Upper lobe of left lung (tissue), 6 donors: ENCODE results near the gene PLEK. TPM values are rescaled to one million over a fixed set of nuclear protein-coding genes. Genes with fewer than 3 reads are reported as not detected.
A peak's percentile ranks its signal among the peaks of the same experiment; 100 is the strongest.

ENCODE experiments used
- ATAC-seq, 2 donors: fragments of 200-7000 bp; cut with Tn5 transposase; one replicate each; pipeline ENCODE4 v1.9.1; 2022; ENCODE audit warnings: mild to moderate bottlenecking in 2 of 2, moderate library complexity in 2 of 2; ENCODE audit not compliant: low FRiP score in 2 of 2
- DNase-seq, 2 donors: peaks; one replicate each; pipeline ENCODE4 v3.0.0-alpha.2; 2019 to 2020
- H3K27ac ChIP-seq, 4 donors: fragments of 200-600 bp; sonication (generic); one replicate each; pipeline ENCODE4 v1.5.1; 2016 to 2019
- H3K27me3 ChIP-seq, 4 donors: fragments of 200-600 bp; sonication (generic); one replicate each; pipeline ENCODE4 v1.5.1; 2017 to 2019
- H3K36me3 ChIP-seq, 4 donors: fragments of 200-600 bp; sonication (generic); one replicate each; pipeline ENCODE4 v1.5.1; 2016 to 2019
- H3K4me1 ChIP-seq, 4 donors: fragments of 200-600 bp; sonication (generic); one replicate each; pipeline ENCODE4 v1.5.1; 2018 to 2019
- H3K4me3 ChIP-seq, 4 donors: fragments of 200-600 bp; sonication (generic); one replicate each; pipeline ENCODE4 v1.5.1; 2017 to 2019; ENCODE audit warnings: mild to moderate bottlenecking in 2 of 4, moderate library complexity in 1 of 4
- H3K9me3 ChIP-seq, 4 donors: fragments of 200-600 bp; sonication (generic); one replicate each; pipeline ENCODE4 v1.5.1; 2018 to 2019
- EP300 ChIP-seq, 4 donors: sonication (generic); formaldehyde crosslinking; IDR thresholded peaks; one replicate each; pipeline ENCODE4 v1.5.1; 2017; ENCODE audit warnings: antibody characterized with exemption in 4 of 4, control low read depth in 2 of 4
- POLR2A ChIP-seq, 4 donors: fragments of 450-650 bp; IDR thresholded peaks; one replicate each; pipeline ENCODE4 v1.5.1; 2016 to 2017; ENCODE audit warnings: antibody characterized with exemption in 4 of 4, mild to moderate bottlenecking in 2 of 4
- POLR2AphosphoS5 ChIP-seq, 2 donors: sonication (generic); formaldehyde crosslinking; IDR thresholded peaks; one replicate each; pipeline ENCODE4 v1.5.1; 2017; ENCODE audit warnings: antibody characterized with exemption in 2 of 2
- WGBS, 2 donors: methylation state at CpG; one replicate each; pipeline ENCODE4 v1.1.5; 2017 to 2018; 5-methylcytosine and 5-hydroxymethylcytosine counted together
- total RNA-seq, 6 donors: library from RNA; depleted of rRNA in 4 of 6; stranded (reverse); fragments of >200 nt in 4 of 6; gene quantifications; one replicate each; pipeline versions ENCODE4 v1.1.0 to v1.2.1, GENCODE V29; 2016 to 2021
- TF ChIP-seq, protein P1 (sequence below), 6 experiments: fragments of 450-650 bp in 4 of 6; fragments of 200-600 bp in 2 of 6; sonication (generic) in 2 of 6; IDR thresholded peaks; one replicate each; pipeline ENCODE4 v1.5.1; 2016 to 2019; ENCODE audit warnings: antibody characterized with exemption in 6 of 6
- donor health status: DM: no; HTN: no; CAD: no; lungs with moderate emphysema.
- donor health status: DM: no; HTN: yes; CAD: no; lungs with severe emphysema.

The PLEK gene
- total RNA-seq, 6 donors from 2014 or later = 12.4 to 45.6 (median 17.0) TPM

DNA sequence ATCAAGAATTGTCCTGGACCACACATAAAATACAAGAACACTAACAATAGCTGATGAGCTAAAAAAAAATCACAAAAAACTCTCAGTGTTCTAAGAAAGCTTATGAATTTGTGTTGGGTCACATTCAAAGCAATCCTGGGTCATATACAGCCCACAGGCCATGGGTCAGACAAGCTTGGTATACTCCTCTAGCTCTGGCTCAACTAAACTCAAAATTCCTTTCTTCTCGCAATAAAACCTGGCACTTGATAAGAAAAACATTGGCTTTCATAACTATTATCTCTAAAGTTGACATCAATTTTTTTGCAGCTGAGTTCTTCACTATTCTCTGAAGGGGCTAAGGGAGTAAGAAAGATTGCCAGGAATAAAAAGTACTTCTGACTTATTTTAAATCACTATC is 63.7 kb downstream of the PLEK start:
- DNase-seq (no peak), ATAC-seq (no peak)
- Histone ChIP-seq H3K36me3 (no peaks in the 10 kb centered on the region), H3K27me3 (no peaks in the 10 kb centered on the region), H3K4me1 (peaks cover 12 to 30% (median 20%) of the 10 kb centered on the region in 4 donors), H3K27ac (no peak overlapping the region), H3K9me3 (no peaks in the 10 kb centered on the region), H3K4me3 (no peak overlapping the region)
- 57 to 81% methylated on average over 1 of the region's 1 CpG for WGBS, 2 donors
- no peak for TF ChIP-seq EP300 (IDR thresholded peaks at IDR 0.05)
- TF ChIP-seq POLR2AphosphoS5 (IDR thresholded peaks at IDR 0.05) = no peak
- TF ChIP-seq, protein P1, sequence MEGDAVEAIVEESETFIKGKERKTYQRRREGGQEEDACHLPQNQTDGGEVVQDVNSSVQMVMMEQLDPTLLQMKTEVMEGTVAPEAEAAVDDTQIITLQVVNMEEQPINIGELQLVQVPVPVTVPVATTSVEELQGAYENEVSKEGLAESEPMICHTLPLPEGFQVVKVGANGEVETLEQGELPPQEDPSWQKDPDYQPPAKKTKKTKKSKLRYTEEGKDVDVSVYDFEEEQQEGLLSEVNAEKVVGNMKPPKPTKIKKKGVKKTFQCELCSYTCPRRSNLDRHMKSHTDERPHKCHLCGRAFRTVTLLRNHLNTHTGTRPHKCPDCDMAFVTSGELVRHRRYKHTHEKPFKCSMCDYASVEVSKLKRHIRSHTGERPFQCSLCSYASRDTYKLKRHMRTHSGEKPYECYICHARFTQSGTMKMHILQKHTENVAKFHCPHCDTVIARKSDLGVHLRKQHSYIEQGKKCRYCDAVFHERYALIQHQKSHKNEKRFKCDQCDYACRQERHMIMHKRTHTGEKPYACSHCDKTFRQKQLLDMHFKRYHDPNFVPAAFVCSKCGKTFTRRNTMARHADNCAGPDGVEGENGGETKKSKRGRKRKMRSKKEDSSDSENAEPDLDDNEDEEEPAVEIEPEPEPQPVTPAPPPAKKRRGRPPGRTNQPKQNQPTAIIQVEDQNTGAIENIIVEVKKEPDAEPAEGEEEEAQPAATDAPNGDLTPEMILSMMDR (IDR thresholded peaks at IDR 0.05) = no peak

DNA sequence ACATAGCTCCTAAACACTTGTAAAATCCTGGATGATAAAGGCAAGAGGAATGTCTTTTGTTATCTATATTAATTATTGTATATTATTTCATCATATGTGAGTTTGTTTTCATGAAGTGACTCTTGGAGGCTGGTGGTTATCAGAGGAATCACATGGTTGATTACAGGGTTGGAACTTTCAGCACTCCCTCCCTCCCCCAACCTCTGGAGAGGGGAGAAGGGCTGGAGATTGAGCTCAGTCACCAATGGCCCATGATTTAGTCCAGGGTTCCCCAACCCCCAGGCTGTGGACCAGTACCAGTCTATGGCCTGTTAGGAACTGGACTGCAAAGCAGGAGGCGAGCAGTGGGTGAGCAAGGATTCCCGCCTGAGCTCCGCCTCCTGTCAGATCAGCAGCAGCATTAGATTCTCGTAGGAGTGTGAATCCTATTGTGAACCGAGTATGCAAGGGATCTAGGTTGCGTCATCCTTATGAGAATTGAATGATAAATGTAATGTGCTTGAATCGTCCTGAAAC is 64.3 kb downstream of the PLEK start:
- H3K27me3 ChIP-seq = no peaks in the 10 kb centered on the region
- peaks cover 12 to 28% (median 20%) of the 10 kb centered on the region in 4 donors for H3K4me1 ChIP-seq
- H3K27ac ChIP-seq = no peak overlapping the region
- TF ChIP-seq POLR2A (IDR thresholded peaks at IDR 0.05) = no peak
- no peak for TF ChIP-seq POLR2AphosphoS5 (IDR thresholded peaks at IDR 0.05)
- TF ChIP-seq, protein P1 (IDR thresholded peaks at IDR 0.05) = no peak
- TF ChIP-seq EP300 (IDR thresholded peaks at IDR 0.05) = no peak
- H3K4me3 ChIP-seq = no peak overlapping the region
- WGBS, 2 donors = 76 to 85% methylated on average over 7 of the region's 7 CpGs
- no peaks in the 10 kb centered on the region for H3K36me3 ChIP-seq
- no peaks in the 10 kb centered on the region for H3K9me3 ChIP-seq
- DNase-seq (no peak), ATAC-seq (no peak)

DNA sequence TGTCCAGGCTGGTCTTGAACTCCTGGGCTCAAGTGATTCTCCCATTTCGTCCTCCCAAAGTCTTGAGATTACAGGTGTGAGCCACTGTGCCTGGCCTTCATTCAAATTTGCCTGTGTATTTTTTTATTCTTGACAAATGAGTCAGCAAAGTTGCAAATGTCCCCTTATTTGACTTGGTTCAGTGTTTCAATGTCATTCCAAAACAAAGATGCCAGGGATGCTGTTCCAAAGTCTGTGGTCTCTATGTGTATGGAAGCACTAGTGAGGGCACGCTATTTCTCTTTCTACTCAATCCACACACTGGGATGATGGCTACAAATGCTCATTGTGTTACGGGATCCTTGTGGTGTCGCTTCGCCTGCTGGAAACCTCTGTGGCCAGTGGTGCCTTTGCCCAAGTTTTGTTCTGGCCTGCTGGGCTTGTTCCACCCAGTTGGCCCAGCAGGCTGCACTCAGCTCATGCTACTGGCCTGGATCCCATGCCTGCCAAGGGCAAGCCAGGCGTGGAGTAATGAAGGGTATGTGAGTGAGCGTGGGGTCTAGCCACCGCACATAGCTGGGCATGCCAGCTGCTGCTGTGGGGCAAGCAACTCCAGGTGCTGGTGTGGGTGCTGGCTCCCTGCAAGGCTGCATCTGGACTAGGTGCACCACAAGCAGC is 66.4 kb downstream of the PLEK start:
- no peak for ATAC-seq
- peaks cover 12 to 30% (median 18%) of the 10 kb centered on the region in 4 donors for H3K4me1 ChIP-seq
- no peaks in the 10 kb centered on the region for H3K9me3 ChIP-seq
- H3K27me3 ChIP-seq = no peaks in the 10 kb centered on the region
- WGBS, 2 donors = 83 to 85% methylated on average over 8 of the region's 8 CpGs
- no peaks in the 10 kb centered on the region for H3K36me3 ChIP-seq
- H3K4me3 ChIP-seq = no peak overlapping the region
- no peak overlapping the region for H3K27ac ChIP-seq
- DNase-seq = peak in 1 of 2 donors; percentile 42
- TF ChIP-seq, protein P1 (IDR thresholded peaks at IDR 0.05) = no peak
- TF ChIP-seq POLR2AphosphoS5 (IDR thresholded peaks at IDR 0.05) = no peak

DNA sequence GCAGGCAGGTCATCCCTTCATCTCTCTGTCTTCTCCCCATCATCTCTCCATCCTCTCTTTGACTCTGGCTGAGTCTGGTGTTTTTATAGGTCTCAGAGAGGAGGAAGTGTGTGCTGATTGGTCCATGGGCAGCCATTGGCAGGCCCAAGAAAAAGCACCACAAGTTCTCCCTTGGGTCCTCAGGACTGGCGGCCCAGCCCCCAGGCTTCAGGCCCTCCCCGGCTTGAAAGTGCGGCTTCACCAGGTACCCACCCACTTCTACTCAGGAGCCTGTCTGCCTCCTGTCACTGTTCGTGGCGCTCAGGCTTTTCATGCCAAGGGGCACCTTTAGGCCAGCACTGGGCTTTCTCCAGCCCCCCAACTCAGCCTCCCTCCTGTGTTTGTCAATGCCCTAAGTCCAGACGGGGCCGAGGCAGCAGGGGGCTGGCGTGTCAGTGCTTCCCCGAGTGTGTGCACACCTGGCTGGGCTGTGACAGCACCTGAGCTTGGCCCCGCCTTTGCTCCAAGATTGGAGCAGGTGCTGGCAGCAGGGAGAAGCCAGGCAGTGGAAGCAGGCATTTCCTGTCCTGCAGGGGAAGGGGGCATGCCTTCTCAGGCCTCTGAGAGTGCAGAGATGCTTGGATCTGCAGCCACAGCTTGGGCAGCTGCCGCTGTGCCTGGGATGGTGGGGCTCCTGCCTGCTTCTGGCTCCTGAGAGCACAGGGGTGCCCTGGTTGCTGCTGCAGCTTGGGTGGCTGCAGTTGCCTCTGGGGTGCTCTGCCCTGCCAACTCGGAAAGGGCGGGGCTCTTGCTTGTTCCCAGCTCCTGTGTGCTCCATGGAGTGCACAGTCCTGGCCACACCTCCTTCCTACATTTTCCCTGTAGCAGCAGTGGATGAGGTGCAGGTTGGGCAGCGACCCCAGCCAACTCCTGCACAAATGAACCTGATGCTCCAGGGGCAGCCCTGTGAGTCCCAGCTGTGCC is 67.9 kb downstream of the PLEK start:
- no peak overlapping the region for H3K4me3 ChIP-seq
- no peaks in the 10 kb centered on the region for H3K9me3 ChIP-seq
- H3K36me3 ChIP-seq = no peaks in the 10 kb centered on the region
- peak in 1 of 2 donors; percentile 15 for ATAC-seq
- TF ChIP-seq POLR2AphosphoS5 (IDR thresholded peaks at IDR 0.05) (no peak), POLR2A (IDR thresholded peaks at IDR 0.05) (no peak), EP300 (IDR thresholded peaks at IDR 0.05) (no peak)
- TF ChIP-seq, protein P1 (IDR thresholded peaks at IDR 0.05) = no peak
- no peaks in the 10 kb centered on the region for H3K27me3 ChIP-seq
- 79 to 100% methylated on average over 2 to 14 of the region's 14 CpGs for WGBS, 2 donors
- peaks cover 5 to 22% (median 12%) of the 10 kb centered on the region in 4 donors for H3K4me1 ChIP-seq
- no peak overlapping the region for H3K27ac ChIP-seq
- peak in 1 of 2 donors; percentile 47 for DNase-seq
